Trophoblast cell (in vitro differentiated cells and primary cell): ENCODE measurements around the gene HSPB9.
A peak's percentile ranks its signal among the peaks of the same experiment; 100 is the strongest.

Source experiments
- DNase-seq, 2 donors: peaks; one replicate each; pipeline ENCODE4 v3.0.0-alpha.2; 2016
- H2AFZ ChIP-seq: 2 replicates; pipeline ENCODE4 v1.6.1; 2013; ENCODE audit warnings: low read length, moderate library complexity, mild to moderate bottlenecking; ENCODE audit not compliant: insufficient read depth, poor library complexity
- H2AK5ac ChIP-seq: 2 replicates; pipeline ENCODE4 v1.6.1; 2013; ENCODE audit warnings: mild to moderate bottlenecking, low read length
- H2BK120ac ChIP-seq: 2 replicates; pipeline ENCODE4 v1.6.1; 2013; ENCODE audit warnings: low read length, mild to moderate bottlenecking, moderate library complexity; ENCODE audit not compliant: insufficient read depth, poor library complexity
- H2BK12ac ChIP-seq: 2 replicates; pipeline ENCODE4 v1.6.1; 2013; ENCODE audit warnings: mild to moderate bottlenecking, low read length, moderate library complexity
- H2BK5ac ChIP-seq: 2 replicates; pipeline ENCODE4 v1.6.1; 2013; ENCODE audit warnings: low read length, low read depth, moderate library complexity, mild to moderate bottlenecking; ENCODE audit not compliant: poor library complexity
- H3K14ac ChIP-seq: 2 replicates; pipeline ENCODE4 v1.6.1; 2013; ENCODE audit warnings: mild to moderate bottlenecking, low read length
- H3K18ac ChIP-seq: 2 replicates; pipeline ENCODE4 v1.6.1; 2013; ENCODE audit warnings: mild to moderate bottlenecking, low read length
- H3K23ac ChIP-seq: 2 replicates; pipeline ENCODE4 v1.6.1; 2013; ENCODE audit warnings: low read length
- H3K27ac ChIP-seq: 2 replicates; pipeline ENCODE4 v1.5.1; 2013; ENCODE audit warnings: low read depth, mild to moderate bottlenecking, inconsistent platforms, low read length, moderate library complexity
- H3K27me3 ChIP-seq: 2 replicates; pipeline ENCODE4 v1.6.1; 2013; ENCODE audit warnings: inconsistent platforms, mild to moderate bottlenecking, low read length, moderate library complexity; ENCODE audit not compliant: insufficient read depth
- H3K36me3 ChIP-seq, 2 experiments: 1 replicate in 1 of 2; 2 replicates in 1 of 2; pipeline ENCODE4 v1.6.1; 2013; ENCODE audit warnings: low read length in 2 of 2, mild to moderate bottlenecking in 2 of 2, moderate library complexity in 1 of 2; ENCODE audit not compliant: insufficient read depth in 2 of 2, control insufficient read depth in 1 of 2
- H3K4ac ChIP-seq: 2 replicates; pipeline ENCODE4 v1.6.1; 2013; ENCODE audit warnings: low read depth, mild to moderate bottlenecking, low read length, moderate library complexity
- H3K4me1 ChIP-seq, 2 experiments: 1 replicate in 1 of 2; 2 replicates in 1 of 2; pipeline ENCODE4 v1.6.1; 2013; ENCODE audit warnings: low read length in 2 of 2, mild to moderate bottlenecking in 2 of 2, moderate library complexity in 1 of 2; ENCODE audit not compliant: insufficient read depth in 2 of 2, control insufficient read depth in 1 of 2
- H3K4me2 ChIP-seq: 2 replicates; pipeline ENCODE4 v1.6.1; 2013; ENCODE audit warnings: inconsistent platforms, mild to moderate bottlenecking, low read length, moderate library complexity
- H3K4me3 ChIP-seq: 2 replicates; pipeline ENCODE4 v1.5.1; 2013; ENCODE audit warnings: mild to moderate bottlenecking, low read depth, low read length, inconsistent platforms
- H3K79me1 ChIP-seq: one replicate; pipeline ENCODE4 v1.6.1; 2013; ENCODE audit warnings: low read length
- H3K79me2 ChIP-seq: 2 replicates; pipeline ENCODE4 v1.6.1; 2013; ENCODE audit warnings: low read length, mild to moderate bottlenecking; ENCODE audit not compliant: control insufficient read depth, insufficient read depth, poor library complexity
- H3K9ac ChIP-seq: 2 replicates; pipeline ENCODE4 v1.6.1; 2013; ENCODE audit warnings: mild to moderate bottlenecking, low read length
- H3K9me3 ChIP-seq: 2 replicates; pipeline ENCODE4 v1.6.1; 2013; ENCODE audit warnings: low read depth, mild to moderate bottlenecking, control low read depth, inconsistent platforms, low read length; ENCODE audit not compliant: insufficient read depth
- H4K12ac ChIP-seq: 2 replicates; pipeline ENCODE4 v1.6.1; 2013; ENCODE audit warnings: low read depth, mild to moderate bottlenecking, low read length, moderate library complexity
- H4K8ac ChIP-seq: 2 replicates; pipeline ENCODE4 v1.6.1; 2013; ENCODE audit warnings: low read depth, mild to moderate bottlenecking, low read length, moderate library complexity
- H4K91ac ChIP-seq: one replicate; pipeline ENCODE4 v1.6.1; 2013; ENCODE audit warnings: low read depth, mild to moderate bottlenecking, low read length, moderate library complexity
- WGBS: extraction: QIAGEN DNeasy Blood & Tissue Kit; methylation state at CpG from one replicate; pipeline ENCODE4 v1.1.7; 2013; ENCODE audit warnings: missing lambda C conversion rate; ENCODE audit not compliant: insufficient read length, insufficient coverage; ENCODE audit errors: extremely low coverage; 5-methylcytosine and 5-hydroxymethylcytosine counted together

HSPB9 gene

GRCh38 chr17:42124256-42124655, 1.7 kb downstream of the HSPB9 start:
- peak in 1 of 2 donors; percentile 37 for DNase-seq
- Histone ChIP-seq H3K14ac (no peak overlapping the region), H2AK5ac (no peak overlapping the region), H2AFZ (no peak overlapping the region), H3K27me3 (no peaks in the 10 kb centered on the region), H3K4ac (no peak overlapping the region), H4K91ac (no peak overlapping the region), H4K12ac (no peak overlapping the region), H4K8ac (no peak overlapping the region), H3K9me3 (no peaks in the 10 kb centered on the region), H3K4me1 (peaks cover 0 to 16% of the 10 kb centered on the region in 2 experiments), H3K4me3 (no peak overlapping the region), H3K18ac (no peak overlapping the region), H3K9ac (no peak overlapping the region), H2BK120ac (no peak overlapping the region), H3K23ac (no peak overlapping the region), H3K4me2 (no peak overlapping the region), H3K27ac (no peak overlapping the region), H3K36me3 (peaks cover 34 to 40% of the 10 kb centered on the region in 2 experiments), H2BK5ac (no peak overlapping the region), H2BK12ac (no peak overlapping the region), H3K79me2 (no peaks in the 10 kb centered on the region), H3K79me1 (no peaks in the 10 kb centered on the region)
- WGBS, result no CpG with 5 or more reads among the region's 3 CpGs

- H3K27ac ChIP-seq, result no peak overlapping the region
- H3K4me3 ChIP-seq, result no peak overlapping the region
- no CpG with 5 or more reads among the region's 12 CpGs for WGBS
- H3K14ac ChIP-seq, result no peak overlapping the region
- H2AFZ ChIP-seq, result no peak overlapping the region
- H3K79me1 ChIP-seq, result no peaks in the 10 kb centered on the region
- H3K4me1 ChIP-seq, result peaks cover 0 to 15% of the 10 kb centered on the region in 2 experiments
- H4K12ac ChIP-seq, result no peak overlapping the region
- H2AK5ac ChIP-seq, result no peak overlapping the region
- no peaks in the 10 kb centered on the region for H3K27me3 ChIP-seq
- H3K4me2 ChIP-seq, result no peak overlapping the region
- peaks cover 1% of the 10 kb centered on the region for H3K9me3 ChIP-seq
- DNase-seq, result no peak
- no peak overlapping the region for H3K4ac ChIP-seq
- H3K36me3 ChIP-seq, result peaks cover 47 to 53% of the 10 kb centered on the region in 2 experiments
- H4K91ac ChIP-seq, result no peak overlapping the region
- no peak overlapping the region for H3K9ac ChIP-seq
- no peak overlapping the region for H3K23ac ChIP-seq
- H2BK5ac ChIP-seq, result no peak overlapping the region
- no peaks in the 10 kb centered on the region for H3K79me2 ChIP-seq
- no peak overlapping the region for H2BK120ac ChIP-seq
- no peak overlapping the region for H2BK12ac ChIP-seq
- H4K8ac ChIP-seq, result no peak overlapping the region
- no peak overlapping the region for H3K18ac ChIP-seq
Measured at GRCh38 chr17:42125565-42125964, 3.0 kb downstream of the HSPB9 start.

GRCh38 chr17:42126836-42127235, 4.2 kb downstream of the HSPB9 start:
- no peak overlapping the region for H2BK5ac ChIP-seq
- no peak for DNase-seq
- no CpG with 5 or more reads among the region's 3 CpGs for WGBS
- no peak overlapping the region for H4K91ac ChIP-seq
- H3K4ac ChIP-seq, result no peak overlapping the region
- peaks cover 47 to 57% of the 10 kb centered on the region in 2 experiments for H3K36me3 ChIP-seq
- no peak overlapping the region for H3K4me2 ChIP-seq
- H3K9ac ChIP-seq, result no peak overlapping the region
- H4K8ac ChIP-seq, result no peak overlapping the region
- H4K12ac ChIP-seq, result no peak overlapping the region
- H3K27ac ChIP-seq, result no peak overlapping the region
- no peak overlapping the region for H2BK12ac ChIP-seq
- no peak overlapping the region for H2AK5ac ChIP-seq
- no peak overlapping the region for H2AFZ ChIP-seq
- no peaks in the 10 kb centered on the region for H3K27me3 ChIP-seq
- H3K79me1 ChIP-seq, result no peaks in the 10 kb centered on the region
- H3K79me2 ChIP-seq, result no peaks in the 10 kb centered on the region
- H3K9me3 ChIP-seq, result peaks cover 1% of the 10 kb centered on the region
- no peak overlapping the region for H3K18ac ChIP-seq
- no peak overlapping the region for H3K4me3 ChIP-seq
- H3K4me1 ChIP-seq, result peaks cover 0 to 11% of the 10 kb centered on the region in 2 experiments
- H2BK120ac ChIP-seq, result no peak overlapping the region
- H3K14ac ChIP-seq, result no peak overlapping the region
- H3K23ac ChIP-seq, result no peak overlapping the region

- H2AK5ac ChIP-seq, result no peak overlapping the region
- no peak overlapping the region for H2BK12ac ChIP-seq
- H3K27me3 ChIP-seq, result no peaks in the 10 kb centered on the region
- H2BK5ac ChIP-seq, result no peak overlapping the region
- no peak for DNase-seq
- H4K8ac ChIP-seq, result no peak overlapping the region
- no peak overlapping the region for H3K27ac ChIP-seq
- H3K18ac ChIP-seq, result no peak overlapping the region
- H3K79me2 ChIP-seq, result no peaks in the 10 kb centered on the region
- H2BK120ac ChIP-seq, result no peak overlapping the region
- H4K91ac ChIP-seq, result no peak overlapping the region
- no peaks in the 10 kb centered on the region for H3K79me1 ChIP-seq
- no peak overlapping the region for H3K14ac ChIP-seq
- no peak overlapping the region for H3K9ac ChIP-seq
- no CpG with 5 or more reads among the region's 6 CpGs for WGBS
- no peak overlapping the region for H4K12ac ChIP-seq
- H3K9me3 ChIP-seq, result peaks cover 1% of the 10 kb centered on the region
- no peak overlapping the region for H3K23ac ChIP-seq
- H3K4me1 ChIP-seq, result peaks cover 0 to 8% of the 10 kb centered on the region in 2 experiments
- peaks cover 47 to 57% of the 10 kb centered on the region in 2 experiments for H3K36me3 ChIP-seq
- no peak overlapping the region for H3K4ac ChIP-seq
- H3K4me3 ChIP-seq, result no peak overlapping the region
- no peak overlapping the region for H3K4me2 ChIP-seq
- H2AFZ ChIP-seq, result no peak overlapping the region
Measured at GRCh38 chr17:42127414-42127813, 4.8 kb downstream of the HSPB9 start.
